Loucy (cell line): Measurements from ENCODE around the gene GOLGA1.

Source experiments
- EZH2phosphoT487 ChIP-seq: fragments of 200-600 bp; IDR thresholded peaks from 2 replicates; pipeline ENCODE4 v1.6.1; 2018; ENCODE audit warnings: antibody characterized with exemption, mild to moderate bottlenecking, moderate library complexity, borderline replicate concordance
- TF ChIP-seq, protein P1 (sequence below): fragments of 200-600 bp; sonication (generic); conservative IDR thresholded peaks from 2 replicates; pipeline ENCODE4 v1.5.1; 2014; ENCODE audit warnings: mild to moderate bottlenecking, antibody characterized with exemption, low read length

DNA sequence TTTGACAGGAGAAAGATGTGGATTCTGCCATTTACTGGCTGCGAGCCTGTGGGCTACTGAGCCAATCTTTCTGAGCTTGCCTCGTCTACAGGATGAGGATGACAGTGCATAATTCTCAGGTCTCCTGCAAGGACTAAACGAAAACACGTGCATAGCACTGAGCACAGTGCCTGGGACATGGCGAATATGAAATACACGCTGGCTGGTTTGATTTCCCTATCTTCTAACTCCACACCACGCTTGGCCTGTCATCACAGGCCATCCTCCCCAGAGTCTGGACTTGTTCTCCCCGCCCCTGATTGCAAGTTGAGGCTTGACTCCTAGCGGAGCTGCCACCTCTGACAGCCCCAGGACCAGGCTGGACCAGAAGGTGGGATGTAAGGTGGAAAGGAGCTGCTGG lies 41.0 kb downstream of the GOLGA1 start:
- TF ChIP-seq, protein P1, sequence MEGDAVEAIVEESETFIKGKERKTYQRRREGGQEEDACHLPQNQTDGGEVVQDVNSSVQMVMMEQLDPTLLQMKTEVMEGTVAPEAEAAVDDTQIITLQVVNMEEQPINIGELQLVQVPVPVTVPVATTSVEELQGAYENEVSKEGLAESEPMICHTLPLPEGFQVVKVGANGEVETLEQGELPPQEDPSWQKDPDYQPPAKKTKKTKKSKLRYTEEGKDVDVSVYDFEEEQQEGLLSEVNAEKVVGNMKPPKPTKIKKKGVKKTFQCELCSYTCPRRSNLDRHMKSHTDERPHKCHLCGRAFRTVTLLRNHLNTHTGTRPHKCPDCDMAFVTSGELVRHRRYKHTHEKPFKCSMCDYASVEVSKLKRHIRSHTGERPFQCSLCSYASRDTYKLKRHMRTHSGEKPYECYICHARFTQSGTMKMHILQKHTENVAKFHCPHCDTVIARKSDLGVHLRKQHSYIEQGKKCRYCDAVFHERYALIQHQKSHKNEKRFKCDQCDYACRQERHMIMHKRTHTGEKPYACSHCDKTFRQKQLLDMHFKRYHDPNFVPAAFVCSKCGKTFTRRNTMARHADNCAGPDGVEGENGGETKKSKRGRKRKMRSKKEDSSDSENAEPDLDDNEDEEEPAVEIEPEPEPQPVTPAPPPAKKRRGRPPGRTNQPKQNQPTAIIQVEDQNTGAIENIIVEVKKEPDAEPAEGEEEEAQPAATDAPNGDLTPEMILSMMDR, result no peak
- TF ChIP-seq EZH2phosphoT487, result no peak
